ENCODE data around the gene KCNQ1. TPM values are rescaled to one million over a fixed set of nuclear protein-coding genes. Genes with fewer than 3 reads are reported as not detected.

KCNQ1 gene
- total and polyA plus RNA-seq, 9 of the 15 experiments (the other 6 are each of a cell fraction or from before 2014, with no cell fraction given), result 0.44 TPM; not detected in 8

- peak; percentile 82 for TF ChIP-seq GMEB1 (CRISPR knock-in tag; IDR thresholded peaks at IDR 0.05)
- TF ChIP-seq PHB (CRISPR knock-in tag; IDR thresholded peaks at IDR 0.05), result no peak
- no peak for TF ChIP-seq PTRF (tag; IDR thresholded peaks at IDR 0.05)
- no peak for TF ChIP-seq ZNF518B (CRISPR knock-in tag; IDR thresholded peaks at IDR 0.05)
- peak; percentile 92 for TF ChIP-seq ELF2 (CRISPR knock-in tag; IDR thresholded peaks at IDR 0.05)
- no peak for TF ChIP-seq ARID2 (IDR thresholded peaks at IDR 0.05)
- no peak for TF ChIP-seq SFPQ (IDR thresholded peaks at IDR 0.05; ENCODE audit: low read depth, low read length)
- TF ChIP-seq, protein P1, sequence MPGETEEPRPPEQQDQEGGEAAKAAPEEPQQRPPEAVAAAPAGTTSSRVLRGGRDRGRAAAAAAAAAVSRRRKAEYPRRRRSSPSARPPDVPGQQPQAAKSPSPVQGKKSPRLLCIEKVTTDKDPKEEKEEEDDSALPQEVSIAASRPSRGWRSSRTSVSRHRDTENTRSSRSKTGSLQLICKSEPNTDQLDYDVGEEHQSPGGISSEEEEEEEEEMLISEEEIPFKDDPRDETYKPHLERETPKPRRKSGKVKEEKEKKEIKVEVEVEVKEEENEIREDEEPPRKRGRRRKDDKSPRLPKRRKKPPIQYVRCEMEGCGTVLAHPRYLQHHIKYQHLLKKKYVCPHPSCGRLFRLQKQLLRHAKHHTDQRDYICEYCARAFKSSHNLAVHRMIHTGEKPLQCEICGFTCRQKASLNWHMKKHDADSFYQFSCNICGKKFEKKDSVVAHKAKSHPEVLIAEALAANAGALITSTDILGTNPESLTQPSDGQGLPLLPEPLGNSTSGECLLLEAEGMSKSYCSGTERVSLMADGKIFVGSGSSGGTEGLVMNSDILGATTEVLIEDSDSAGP (CRISPR knock-in tag; IDR thresholded peaks at IDR 0.05), result no peak
- TF ChIP-seq MEIS2 (IDR thresholded peaks at IDR 0.05; ENCODE audit: partially characterized antibody), result peak; percentile 90
- 0 out of 2 replicates have a peak, but pooled peaks have one; percentile 62 for TF ChIP-seq ELK3 (CRISPR knock-in tag; IDR thresholded peaks at IDR 0.05)
- TF ChIP-seq NCOA2 (IDR thresholded peaks at IDR 0.05; ENCODE audit: partially characterized antibody in 2 of 2), result no peak
- TF ChIP-seq XRCC3 (IDR thresholded peaks at IDR 0.05), result no peak
- peak; percentile 91 for TF ChIP-seq ESRRA (IDR thresholded peaks at IDR 0.05; ENCODE audit: borderline replicate concordance, low read depth)
- peak; percentile 49; the same call in 1 of the 2 replicates for TF ChIP-seq CHCHD3 (CRISPR knock-in tag; IDR thresholded peaks at IDR 0.05)
- TF ChIP-seq NFIC (IDR thresholded peaks at IDR 0.05), result 0 out of 2 replicates have a peak, but pooled peaks have one; percentile 38
- TF ChIP-seq ZFX (CRISPR knock-in tag; IDR thresholded peaks at IDR 0.05), result peak; percentile 79
- TF ChIP-seq NR1H2 (CRISPR knock-in tag; IDR thresholded peaks at IDR 0.05), result 0 out of 2 replicates have a peak, but pooled peaks have one; percentile 18
- TF ChIP-seq TEAD2 (tag; IDR thresholded peaks at IDR 0.05), result no peak
Measured at GRCh38 chr11:2400069-2400761, 44.6 kb upstream of the KCNQ1 start, which contains the start of gene TSSC4 (continued).
